GM10847 (cell line): ENCODE measurements around the gene PAXX.

ENCODE experiments used
- POLR2A ChIP-seq: IDR thresholded peaks from 2 replicates; pipeline ENCODE4 v1.6.1; 2011; ENCODE audit not compliant: insufficient read length; ENCODE audit errors: extremely low read depth

The PAXX gene

GRCh38 chr9:136969774-136970173 lies 22.4 kb upstream of the PAXX start:
- TF ChIP-seq POLR2A: no peak

GRCh38 chr9:136970361-136970760 lies 21.9 kb upstream of the PAXX start:
- TF ChIP-seq POLR2A: no peak

GRCh38 chr9:136971746-136972145 lies 20.5 kb upstream of the PAXX start:
- TF ChIP-seq POLR2A: no peak

GRCh38 chr9:136972335-136972734 lies 19.9 kb upstream of the PAXX start:
- TF ChIP-seq POLR2A: no peak

- no peak for TF ChIP-seq POLR2A
Observed at GRCh38 chr9:136972743-136973142, 19.5 kb upstream of the PAXX start.

- no peak for TF ChIP-seq POLR2A
Observed at GRCh38 chr9:136973618-136974617, 18.3 kb upstream of the PAXX start.

DNA sequence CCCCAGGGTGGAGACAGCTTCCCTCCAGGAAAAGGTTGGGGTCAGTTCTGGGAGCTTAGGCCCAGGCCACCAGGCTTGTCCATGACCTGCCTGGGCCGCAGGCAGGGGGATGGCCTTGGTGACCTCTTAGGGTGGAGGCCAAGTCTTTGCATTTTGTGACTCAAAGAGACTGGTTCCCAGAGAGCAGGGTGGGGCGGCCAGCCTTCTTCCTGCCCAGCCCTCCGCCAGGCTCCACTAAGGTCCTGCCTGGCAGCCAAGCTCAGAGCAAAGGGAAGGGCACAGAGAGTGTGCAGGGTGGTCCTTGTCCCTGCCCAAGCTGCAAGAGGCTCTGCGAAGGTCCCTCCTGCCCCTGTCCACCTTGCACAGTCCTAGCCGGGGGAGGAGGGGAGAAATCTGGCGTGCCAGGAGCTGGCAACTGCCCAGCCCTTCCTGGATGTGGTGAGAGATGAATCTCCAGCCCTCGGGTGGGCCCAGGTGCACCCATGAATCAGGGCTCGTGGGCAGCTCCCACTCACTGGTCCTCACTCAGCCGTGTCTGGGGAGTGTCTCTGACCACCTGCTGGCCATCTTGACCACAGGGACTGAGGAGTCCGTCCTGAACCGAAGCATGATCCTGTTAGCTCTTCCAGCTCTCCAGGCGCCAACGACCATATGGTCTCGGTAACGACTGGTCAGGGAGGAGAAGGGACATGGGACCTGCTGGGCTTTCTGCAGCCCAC lies 17.2 kb upstream of the PAXX start:
- TF ChIP-seq POLR2A: no peak

GRCh38 chr9:136975644-136976043 lies 16.6 kb upstream of the PAXX start:
- no peak for TF ChIP-seq POLR2A

GRCh38 chr9:136977223-136977622 lies 15.0 kb upstream of the PAXX start, which contains the start of gene PTGDS:
Gene PTGDS (plus strand): TSS chr9:136977504. CDS start chr9:136977579, 75 bp downstream.
- no peak for TF ChIP-seq POLR2A

DNA sequence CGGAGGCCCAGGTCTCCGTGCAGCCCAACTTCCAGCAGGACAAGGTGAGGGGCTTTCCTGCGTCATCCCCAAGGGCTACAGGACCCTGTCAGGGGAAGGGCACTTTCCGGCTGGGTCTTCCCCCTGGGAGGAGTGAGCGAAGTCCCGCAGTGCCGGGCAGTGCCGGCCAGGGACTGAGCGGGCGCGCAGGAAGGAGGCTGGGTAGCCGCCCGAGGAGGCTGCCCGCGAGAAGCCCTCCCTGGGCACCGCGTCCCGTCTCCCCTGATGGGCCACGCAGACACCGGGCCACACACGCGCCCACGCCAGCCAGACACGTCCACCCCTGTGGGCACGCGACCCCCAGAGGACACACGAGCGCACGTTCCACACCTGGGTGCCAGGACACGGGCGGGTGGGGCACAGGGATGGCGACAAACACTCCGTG lies 14.6 kb upstream of the PAXX start:
- no peak for TF ChIP-seq POLR2A

DNA sequence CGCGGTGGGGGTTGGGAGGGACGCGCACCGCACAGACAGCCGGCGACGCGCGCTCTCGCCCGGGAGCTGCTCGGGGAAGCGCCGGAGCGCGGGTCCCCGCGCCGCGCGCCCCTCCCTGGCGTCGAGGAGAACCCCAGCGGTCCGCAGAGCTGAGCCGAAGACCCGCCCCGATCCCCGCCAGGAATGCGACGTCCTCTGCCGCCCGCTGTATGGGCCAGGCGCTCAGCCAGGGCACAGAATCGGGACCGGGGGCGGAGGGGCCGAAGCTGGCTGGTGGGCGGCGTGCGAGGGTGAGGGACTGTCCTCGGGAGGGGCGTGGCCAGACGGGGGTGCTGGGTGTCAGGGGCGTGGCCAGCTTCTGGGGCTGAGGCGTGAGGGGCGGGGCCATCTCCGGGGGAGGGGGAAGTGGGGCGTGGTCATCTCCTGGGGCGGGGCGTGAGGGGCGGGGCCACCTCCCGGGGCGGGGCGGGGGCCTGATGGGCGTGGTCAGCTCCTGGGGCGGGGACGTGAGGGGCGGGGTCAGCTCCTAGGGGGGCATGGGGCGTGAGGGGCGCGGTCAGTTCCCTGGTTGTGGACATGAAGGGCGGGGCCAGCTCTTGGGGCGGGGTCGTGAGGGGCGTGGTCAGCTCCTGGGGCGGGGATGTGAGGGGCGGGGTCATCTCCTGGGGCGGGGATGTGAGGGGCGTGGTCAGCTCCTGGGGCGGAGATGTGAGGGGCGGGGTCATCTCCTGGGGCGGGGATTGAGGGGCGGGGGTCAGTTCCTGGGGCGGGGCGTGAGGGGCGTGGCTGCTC lies 14.0 kb upstream of the PAXX start:
- no peak for TF ChIP-seq POLR2A

GRCh38 chr9:136978865-136979544 lies 13.2 kb upstream of the PAXX start:
- no peak for TF ChIP-seq POLR2A

GRCh38 chr9:136979769-136980587 lies 12.2 kb upstream of the PAXX start:
- no peak for TF ChIP-seq POLR2A
